Bronchial epithelial cell (primary cell): ENCODE data around the gene ANAPC15. TPM values are rescaled to one million over a fixed set of nuclear protein-coding genes. Genes with fewer than 3 reads are reported as not detected.
A peak's percentile ranks its signal among the peaks of the same experiment; 100 is the strongest.

Experiments
- DNase-seq: peaks from one replicate; pipeline ENCODE4 v3.0.0-alpha.2; 2010; ENCODE audit warnings: low read depth
- FAIRE-seq: peaks from 2 replicates; lab custom pipeline; 2011; peaks lifted over from hg19 to GRCh38; lab: Jason Lieb, UNC
- H3K27me3 ChIP-seq: 2 replicates; pipeline ENCODE4 v1.5.1; 2011; ENCODE audit warnings: low read length; ENCODE audit not compliant: control insufficient read depth, insufficient read depth
- H3K36me3 ChIP-seq: 2 replicates; pipeline ENCODE4 v1.5.1; 2011; ENCODE audit warnings: low read length; ENCODE audit not compliant: control insufficient read depth, insufficient read depth
- H3K4me3 ChIP-seq: 2 replicates; pipeline ENCODE4 v1.5.1; 2011; ENCODE audit warnings: mild to moderate bottlenecking, low read depth, low read length, control low read depth
- total RNA-seq: library from RNA; depleted of rRNA; stranded (reverse); fragments of >200 nt; gene quantifications from 2 replicates; pipeline ENCODE4 v1.2.1, GENCODE V29; 2014
- TF ChIP-seq, protein P1 (sequence below): IDR thresholded peaks from 2 replicates; pipeline ENCODE4 v1.5.1; 2011; ENCODE audit warnings: mild to moderate bottlenecking, moderate library complexity, low read length, control low read depth, inconsistent platforms; ENCODE audit not compliant: insufficient read depth, severe bottlenecking

The ANAPC15 gene
- total RNA-seq, 1 donor from 2014 or later: 19.0 TPM

DNA sequence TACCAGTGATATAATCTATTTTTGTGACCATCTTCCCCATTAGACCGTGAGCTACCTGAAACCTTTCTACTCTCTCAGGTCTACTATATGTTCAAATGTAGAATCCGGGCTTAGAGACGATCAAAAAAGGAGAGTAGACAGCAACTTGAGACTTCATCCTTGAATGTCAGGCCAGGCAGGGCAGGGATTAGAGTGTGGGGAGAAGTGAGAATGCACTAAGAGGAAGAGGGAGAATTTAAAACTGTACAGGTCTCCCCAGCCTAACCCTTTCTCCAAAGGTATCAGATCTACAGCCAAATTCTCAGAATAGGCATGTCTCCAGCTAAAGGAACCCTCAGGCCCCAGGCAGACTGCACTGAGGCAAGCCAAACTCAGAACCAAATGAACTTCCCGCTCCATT, 10.3 kb downstream of the ANAPC15 start:
- H3K36me3 ChIP-seq: peaks cover 29% of the 10 kb centered on the region
- no peaks in the 10 kb centered on the region for H3K27me3 ChIP-seq
- no peak for DNase-seq
- H3K4me3 ChIP-seq: peak overlapping the region; percentile 70
- TF ChIP-seq, protein P1, sequence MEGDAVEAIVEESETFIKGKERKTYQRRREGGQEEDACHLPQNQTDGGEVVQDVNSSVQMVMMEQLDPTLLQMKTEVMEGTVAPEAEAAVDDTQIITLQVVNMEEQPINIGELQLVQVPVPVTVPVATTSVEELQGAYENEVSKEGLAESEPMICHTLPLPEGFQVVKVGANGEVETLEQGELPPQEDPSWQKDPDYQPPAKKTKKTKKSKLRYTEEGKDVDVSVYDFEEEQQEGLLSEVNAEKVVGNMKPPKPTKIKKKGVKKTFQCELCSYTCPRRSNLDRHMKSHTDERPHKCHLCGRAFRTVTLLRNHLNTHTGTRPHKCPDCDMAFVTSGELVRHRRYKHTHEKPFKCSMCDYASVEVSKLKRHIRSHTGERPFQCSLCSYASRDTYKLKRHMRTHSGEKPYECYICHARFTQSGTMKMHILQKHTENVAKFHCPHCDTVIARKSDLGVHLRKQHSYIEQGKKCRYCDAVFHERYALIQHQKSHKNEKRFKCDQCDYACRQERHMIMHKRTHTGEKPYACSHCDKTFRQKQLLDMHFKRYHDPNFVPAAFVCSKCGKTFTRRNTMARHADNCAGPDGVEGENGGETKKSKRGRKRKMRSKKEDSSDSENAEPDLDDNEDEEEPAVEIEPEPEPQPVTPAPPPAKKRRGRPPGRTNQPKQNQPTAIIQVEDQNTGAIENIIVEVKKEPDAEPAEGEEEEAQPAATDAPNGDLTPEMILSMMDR: no peak
- FAIRE-seq: no peak

- no peak for DNase-seq
- no peak for FAIRE-seq
- TF ChIP-seq, protein P1: no peak
- H3K4me3 ChIP-seq: no peak overlapping the region
- H3K36me3 ChIP-seq: peaks cover 30% of the 10 kb centered on the region
- H3K27me3 ChIP-seq: no peaks in the 10 kb centered on the region
Measured at GRCh38 chr11:72100462-72100861, 12.0 kb downstream of the ANAPC15 start.

- TF ChIP-seq, protein P1: no peak
- no peak for FAIRE-seq
- Histone ChIP-seq H3K27me3 (no peaks in the 10 kb centered on the region), H3K36me3 (peaks cover 32% of the 10 kb centered on the region), H3K4me3 (no peak overlapping the region)
- no peak for DNase-seq
Measured at GRCh38 chr11:72100009-72100408, 12.5 kb downstream of the ANAPC15 start.

GRCh38 chr11:72098741-72099140, 13.8 kb downstream of the ANAPC15 start:
- H3K36me3 ChIP-seq: peaks cover 34% of the 10 kb centered on the region
- H3K27me3 ChIP-seq: no peaks in the 10 kb centered on the region
- TF ChIP-seq, protein P1: no peak
- DNase-seq: no peak
- FAIRE-seq: no peak
- H3K4me3 ChIP-seq: no peak overlapping the region

- FAIRE-seq (no peak), DNase-seq (peak; percentile 56)
- Histone ChIP-seq H3K4me3 (no peak overlapping the region), H3K27me3 (no peaks in the 10 kb centered on the region), H3K36me3 (peaks cover 14% of the 10 kb centered on the region)
- TF ChIP-seq, protein P1: peak; percentile 80
Measured at GRCh38 chr11:72091292-72091691, 21.2 kb downstream of the ANAPC15 start.
